Left lung (tissue), 10 donors: ENCODE measurements around the gene ZBTB46. TPM values are rescaled to one million over a fixed set of nuclear protein-coding genes. Genes with fewer than 3 reads are reported as not detected.
A peak's percentile ranks its signal among the peaks of the same experiment; 100 is the strongest.

Experiments
- ATAC-seq: fragments of 200-7000 bp; cut with Tn5 transposase; one replicate; pipeline ENCODE4 v1.9.1; 2020; ENCODE audit warnings: moderate library complexity
- DNase-seq, 4 donors: peaks; one replicate each; pipeline ENCODE4 v3.0.0-alpha.2; 2013 to 2020
- H3K27ac ChIP-seq, 2 donors: fragments of 200-600 bp; sonication (generic) in 1 of 2; one replicate each; pipeline versions ENCODE4 v1.5.0 to v1.8.0; 2020 to 2021
- H3K27me3 ChIP-seq, 2 donors: fragments of 200-600 bp; sonication (generic) in 1 of 2; one replicate each; pipeline versions ENCODE4 v1.5.0 to v1.8.0; 2020 to 2021
- H3K36me3 ChIP-seq, 2 donors: fragments of 200-600 bp; sonication (generic) in 1 of 2; one replicate each; pipeline versions ENCODE4 v1.5.0 to v1.8.0; 2020 to 2021
- H3K4me1 ChIP-seq, 2 donors: fragments of 200-600 bp; one replicate each; pipeline ENCODE4 v1.8.0; 2021
- H3K4me3 ChIP-seq, 2 donors: fragments of 200-600 bp; sonication (generic) in 1 of 2; one replicate each; pipeline versions ENCODE4 v1.5.0 to v1.8.0; 2020 to 2021; ENCODE audit warnings: mild to moderate bottlenecking in 1 of 2
- H3K9me3 ChIP-seq, 2 donors: fragments of 200-600 bp; sonication (generic) in 1 of 2; one replicate each; pipeline versions ENCODE4 v1.5.0 to v1.8.0; 2020 to 2021
- CTCF ChIP-seq, 2 donors: fragments of 200-600 bp; sonication (generic) in 1 of 2; IDR thresholded peaks; one replicate each; pipeline versions ENCODE4 v1.5.0 to v1.8.0; 2021; ENCODE audit warnings: antibody characterized with exemption in 2 of 2
- intact Hi-C, 2 donors: fragments of 100-400 bp; cut with DNase I; formaldehyde crosslinking; loops; one replicate each; pipeline versions ENCODE4 v1.11.2 to v1.14.2; 2022
- polyA plus RNA-seq, 6 donors: library from polyadenylated mRNA; unstranded; fragments of 120-200 nt; gene quantifications; one replicate each; pipeline ENCODE4 v1.2.1, GENCODE V29; 2013; ENCODE audit not compliant: insufficient read length in 6 of 6
- total RNA-seq, 2 donors: library from RNA; stranded (reverse); fragmentation: NEBNext Ultra II Directional; extraction: Animal tissue kit (Norgen Biotek cat#: 25700); gene quantifications; one replicate each; pipeline ENCODE4 v1.2.1, GENCODE V29; 2021
- donor health status: DM: no; HTN: yes; CAD: no.
- donor health status: DM: no; HTN: no; CAD: no.

The ZBTB46 gene
- total and polyA plus RNA-seq, 8 donors = 9.2 to 16.3 (median 11.7) TPM

DNA sequence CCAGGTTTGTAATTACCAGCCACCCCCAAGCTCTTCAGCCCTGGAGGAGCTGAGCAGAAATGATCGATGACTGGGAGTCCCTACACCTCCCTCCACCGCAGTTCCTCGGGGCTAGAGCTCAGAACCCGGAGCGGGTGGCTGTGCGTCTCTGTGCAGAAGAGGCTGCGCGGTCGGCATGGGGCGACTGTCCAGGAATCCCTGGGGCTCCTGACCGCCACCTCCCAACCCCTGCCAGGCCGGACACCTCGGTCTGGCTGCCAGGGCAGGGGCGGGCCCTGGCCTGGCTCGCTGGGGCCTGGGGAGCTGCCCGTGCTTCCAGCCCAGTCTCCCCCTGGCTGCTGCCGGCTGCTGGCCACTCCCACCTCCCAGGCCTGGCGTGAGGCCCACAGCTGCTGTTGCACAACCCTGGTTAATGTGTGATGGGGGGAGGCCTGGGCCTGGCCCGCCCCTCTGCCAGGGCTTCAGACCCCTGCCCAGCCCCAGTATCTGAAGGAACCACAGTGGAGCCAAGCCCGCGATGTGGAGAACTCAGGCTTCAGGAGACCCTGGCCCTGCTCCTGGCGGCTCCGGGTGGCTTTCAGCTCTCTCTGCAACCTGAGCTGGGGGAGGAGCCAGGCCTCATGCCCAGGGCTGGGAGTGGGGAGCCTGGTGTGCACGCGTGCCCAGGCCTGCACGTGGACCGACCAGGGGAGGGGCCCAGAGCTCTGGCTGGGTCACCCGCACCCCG, 90.3 kb downstream of the ZBTB46 start:
- DNase-seq (peak; percentile 92 to 95 (median 94)), ATAC-seq (peak; percentile 81)
- peak overlapping the region; percentile 78 to 93 for H3K27ac ChIP-seq
- H3K4me3 ChIP-seq = peak overlapping the region; percentile 60 to 65
- H3K9me3 ChIP-seq = no peaks in the 10 kb centered on the region
- peaks cover 31 to 48% of the 10 kb centered on the region in 2 donors for H3K4me1 ChIP-seq
- intact Hi-C loops = no loop called here
- TF ChIP-seq CTCF (IDR thresholded peaks at IDR 0.05) = no peak
- peaks cover 0 to 26% of the 10 kb centered on the region in 2 donors for H3K27me3 ChIP-seq
- peaks cover 0 to 42% of the 10 kb centered on the region in 2 donors for H3K36me3 ChIP-seq

- no peaks in the 10 kb centered on the region for H3K9me3 ChIP-seq
- ATAC-seq (peak; percentile 21), DNase-seq (peak in 2 of 4 donors; percentile 65 to 86)
- intact Hi-C loops = no loop called here
- peak overlapping the region; percentile 60 to 65 for H3K4me3 ChIP-seq
- peak overlapping the region; percentile 78 to 93 for H3K27ac ChIP-seq
- H3K36me3 ChIP-seq = peaks cover 0 to 48% of the 10 kb centered on the region in 2 donors
- no peak for TF ChIP-seq CTCF (IDR thresholded peaks at IDR 0.05)
- H3K4me1 ChIP-seq = peaks cover 31 to 48% of the 10 kb centered on the region in 2 donors
- H3K27me3 ChIP-seq = peaks cover 0 to 26% of the 10 kb centered on the region in 2 donors
Measured at GRCh38 chr20:63740070-63740626, 90.9 kb downstream of the ZBTB46 start.

GRCh38 chr20:63739130-63740069, 91.7 kb downstream of the ZBTB46 start, which contains the start of gene SLC2A4RG:
TSS of gene SLC2A4RG (plus strand) at chr20:63739776. CDS start at chr20:63739913, 137 bp downstream.
- intact Hi-C loops = no loop called here
- ATAC-seq (peak; percentile 67), DNase-seq (peak; percentile 79 to 95 (median 86))
- H3K4me3 ChIP-seq = peak within 1 kb of the TSS; percentile 60 to 65
- TF ChIP-seq CTCF (IDR thresholded peaks at IDR 0.05) = no peak
- peaks cover 31 to 48% of the 10 kb centered on the region in 2 donors for H3K4me1 ChIP-seq
- peak within 1 kb of the TSS; percentile 78 to 93 for H3K27ac ChIP-seq
- H3K9me3 ChIP-seq = no peaks in the 10 kb centered on the region
- H3K36me3 ChIP-seq = peaks cover 0 to 56% of the 10 kb centered on the region in 2 donors
- H3K27me3 ChIP-seq = peaks cover 0 to 26% of the 10 kb centered on the region in 2 donors

GRCh38 chr20:63738687-63739129, 92.4 kb downstream of the ZBTB46 start:
- H3K36me3 ChIP-seq = peaks cover 0 to 60% of the 10 kb centered on the region in 2 donors
- DNase-seq = peak in 2 of 4 donors; percentile 60 to 91
- no peak for TF ChIP-seq CTCF (IDR thresholded peaks at IDR 0.05)
- H3K27ac ChIP-seq = peak overlapping the region; percentile 63 to 78
- ATAC-seq = peak; percentile 45
- peaks cover 0 to 26% of the 10 kb centered on the region in 2 donors for H3K27me3 ChIP-seq
- H3K4me1 ChIP-seq = peaks cover 31 to 48% of the 10 kb centered on the region in 2 donors
- intact Hi-C loops = no loop called here
- no peaks in the 10 kb centered on the region for H3K9me3 ChIP-seq
- H3K4me3 ChIP-seq = peak overlapping the region; percentile 43 to 53
